ENCODE data around the gene PANX2.
"Not testable (repeated sequence)": the region's sequence is repeated elsewhere in the genome, so short reads cannot be mapped to it uniquely, and the experiment has no call there.

PANX2 gene

DNA sequence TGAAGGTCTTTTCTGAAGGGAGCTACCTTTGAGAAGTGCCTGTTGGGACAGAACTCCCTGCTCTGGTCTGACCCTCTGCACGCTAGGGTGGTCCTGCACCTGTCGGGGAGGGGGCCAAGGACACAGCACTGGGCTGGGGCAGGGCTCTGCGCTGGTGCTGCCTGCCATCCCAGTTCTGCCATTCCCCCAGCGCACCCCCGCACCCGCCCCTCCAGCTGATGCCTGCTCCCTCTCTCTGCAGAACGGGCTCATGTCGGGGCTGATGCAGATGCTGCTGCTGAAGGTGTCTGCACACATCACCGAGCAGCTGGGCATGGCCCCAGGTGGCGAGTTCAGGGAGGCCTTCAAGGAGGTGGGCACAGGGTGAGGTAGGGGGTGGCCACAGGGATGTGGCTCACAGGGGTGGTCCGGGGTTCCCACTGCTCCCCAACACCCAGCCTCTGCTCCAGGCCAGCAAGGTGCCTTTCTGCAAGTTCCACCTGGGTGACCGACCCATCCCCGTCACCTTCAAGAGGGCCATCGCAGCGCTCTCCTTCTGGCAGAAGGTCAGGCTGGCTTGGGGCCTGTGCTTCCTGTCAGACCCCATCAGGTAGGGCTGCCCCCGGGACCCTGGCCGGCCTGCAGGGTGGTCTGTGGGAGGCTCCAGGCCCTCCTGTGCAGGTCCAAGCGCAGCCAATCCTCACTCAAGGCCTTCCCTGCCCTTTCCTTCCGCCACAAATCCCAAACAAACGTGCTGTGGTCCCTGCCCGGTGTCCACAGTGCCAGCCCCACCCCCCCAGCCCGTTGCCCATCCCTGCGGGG is 26.7 kb downstream of the PANX2 start:
- no peak for DNase-seq
- ATAC-seq, result no peak
- H3K9me3 Mint-ChIP-seq, result no peaks in the 10 kb centered on the region
- peaks cover 51% of the 10 kb centered on the region for H3K4me1 Mint-ChIP-seq
- no peak overlapping the region for H3K4me3 Mint-ChIP-seq
- H3K27me3 Mint-ChIP-seq, result no peaks in the 10 kb centered on the region
- no peak overlapping the region for H3K27ac Mint-ChIP-seq

DNA sequence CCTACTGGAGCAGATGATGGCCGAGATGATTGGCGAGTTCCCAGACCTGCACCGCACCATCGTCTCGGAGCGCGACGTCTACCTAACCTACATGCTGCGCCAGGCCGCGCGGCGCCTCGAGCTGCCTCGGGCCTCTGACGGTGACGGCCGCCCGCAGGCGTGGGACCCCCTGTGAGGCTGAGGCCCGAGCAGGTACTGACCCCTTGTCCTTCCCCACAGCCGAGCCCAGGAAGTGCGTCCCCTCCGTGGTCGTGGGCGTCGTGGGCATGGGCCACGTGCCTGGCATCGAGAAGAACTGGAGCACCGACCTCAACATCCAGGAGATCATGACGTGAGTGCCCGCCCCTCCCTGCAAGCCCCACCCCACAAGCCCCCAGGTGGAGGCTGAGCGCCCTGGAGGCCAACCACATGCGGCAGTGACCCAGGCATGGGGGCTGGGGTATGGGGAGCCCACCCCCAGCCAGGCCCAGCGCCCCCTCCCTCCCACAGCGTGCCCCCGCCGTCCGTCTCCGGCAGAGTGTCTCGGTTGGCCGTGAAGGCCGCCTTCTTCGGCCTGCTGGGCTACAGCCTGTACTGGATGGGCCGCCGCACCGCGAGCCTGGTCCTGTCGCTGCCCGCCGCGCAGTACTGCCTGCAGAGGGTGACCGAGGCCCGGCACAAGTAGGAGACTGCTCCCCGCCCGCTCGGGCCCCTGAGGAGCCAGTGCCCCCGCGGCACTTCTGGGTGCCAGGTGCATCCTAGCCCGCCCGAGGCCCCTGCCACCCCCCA is 27.5 kb downstream of the PANX2 start:
- no peak for DNase-seq
- Mint-ChIP-seq H3K27me3 (no peaks in the 10 kb centered on the region), H3K9me3 (no peaks in the 10 kb centered on the region), H3K4me1 (peaks cover 49% of the 10 kb centered on the region), H3K4me3 (no peak overlapping the region), H3K27ac (no peak overlapping the region)
- no peak for ATAC-seq

DNA sequence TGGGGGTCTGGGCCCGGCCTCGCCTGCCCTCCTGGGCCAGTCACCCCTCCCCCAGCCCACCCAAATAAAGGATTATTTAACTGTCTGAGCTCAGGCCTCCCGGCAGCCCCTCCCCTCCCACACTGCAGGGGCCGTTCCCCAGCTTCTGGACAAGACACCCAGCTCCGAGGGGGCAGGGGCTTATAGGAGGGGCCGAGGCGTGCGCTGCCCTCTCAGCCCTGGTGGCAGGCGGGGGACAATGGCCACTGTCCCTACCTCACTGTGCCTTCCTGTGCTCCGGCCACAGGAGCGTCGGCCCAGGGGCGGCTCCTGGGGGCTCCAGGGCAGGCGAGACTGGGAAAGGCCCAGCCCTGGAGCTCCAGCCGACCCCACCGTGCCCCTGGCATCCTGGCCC is 28.1 kb downstream of the PANX2 start:
- no peak for ATAC-seq
- Mint-ChIP-seq H3K9me3 (no peaks in the 10 kb centered on the region), H3K4me3 (no peak overlapping the region), H3K4me1 (peaks cover 44% of the 10 kb centered on the region), H3K27ac (peak overlapping the region in 1 of 2 donors; percentile 6), H3K27me3 (no peaks in the 10 kb centered on the region)
- DNase-seq, result no peak

DNA sequence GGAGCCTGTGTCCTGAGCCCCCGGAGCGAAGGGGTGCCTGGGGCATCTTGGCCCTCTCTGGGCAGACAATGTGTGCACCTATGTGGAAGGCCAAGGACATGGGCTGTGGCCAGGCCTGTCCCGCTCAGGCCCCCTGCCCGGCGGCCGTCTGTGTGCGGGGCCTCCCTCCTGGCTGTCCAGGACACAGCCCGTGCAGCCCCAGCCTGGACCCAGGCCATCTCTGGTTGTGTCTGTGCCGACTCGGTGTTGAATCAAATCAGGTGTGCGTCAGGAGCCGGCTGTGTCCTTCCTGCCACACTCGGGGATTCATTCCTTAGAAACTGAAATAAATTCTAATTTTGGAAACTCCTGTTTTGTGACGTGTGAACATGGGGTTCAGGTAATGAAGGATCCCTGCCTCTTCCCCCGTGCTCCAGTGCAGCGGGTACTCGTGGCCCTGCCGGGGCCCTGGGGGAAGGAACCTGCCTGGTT is 28.8 kb downstream of the PANX2 start:
- Mint-ChIP-seq H3K27me3 (no peaks in the 10 kb centered on the region), H3K4me3 (peak overlapping the region; percentile 78 to 87), H3K27ac (peak overlapping the region in 1 of 2 donors; percentile 34), H3K9me3 (no peaks in the 10 kb centered on the region), H3K4me1 (peaks cover 43% of the 10 kb centered on the region)
- ATAC-seq (no peak), DNase-seq (no peak)

DNA sequence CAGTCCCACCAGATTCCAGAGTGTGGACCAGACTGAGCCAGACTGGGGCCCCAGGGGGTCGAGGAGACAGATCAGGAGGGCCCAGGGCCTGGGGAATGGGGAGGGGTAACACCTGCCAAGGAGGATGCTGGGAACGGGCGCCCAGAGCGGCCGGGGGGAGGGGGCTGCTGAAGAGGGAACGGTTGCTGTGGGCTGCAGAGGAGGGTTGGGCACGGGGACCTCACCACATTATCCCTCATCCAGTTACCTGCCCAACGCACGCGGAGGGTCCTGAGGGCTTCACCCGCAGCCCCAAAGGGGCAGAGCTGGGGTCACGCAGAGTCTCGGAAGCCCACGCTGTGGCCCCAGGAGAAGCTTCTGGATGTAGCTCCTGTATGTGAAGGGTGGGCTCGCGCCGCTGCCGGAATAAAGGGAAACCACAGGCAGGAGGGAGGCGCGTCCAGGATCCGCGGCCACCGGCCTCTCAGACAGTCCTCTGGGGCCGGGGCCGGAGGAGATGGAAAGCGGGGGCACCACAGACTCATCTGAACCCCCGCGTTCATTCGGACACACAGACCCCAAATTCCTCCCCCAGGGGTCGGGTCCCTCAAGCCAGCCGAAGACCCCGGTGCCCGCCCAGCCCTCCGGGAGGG is 29.4 kb downstream of the PANX2 start:
- Mint-ChIP-seq H3K27me3 (no peaks in the 10 kb centered on the region), H3K4me3 (peak overlapping the region; percentile 78 to 87), H3K4me1 (peaks cover 40% of the 10 kb centered on the region), H3K9me3 (no peaks in the 10 kb centered on the region), H3K27ac (peak overlapping the region in 1 of 2 donors; percentile 71)
- DNase-seq, result no peak
- ATAC-seq, result peak; percentile 3

DNA sequence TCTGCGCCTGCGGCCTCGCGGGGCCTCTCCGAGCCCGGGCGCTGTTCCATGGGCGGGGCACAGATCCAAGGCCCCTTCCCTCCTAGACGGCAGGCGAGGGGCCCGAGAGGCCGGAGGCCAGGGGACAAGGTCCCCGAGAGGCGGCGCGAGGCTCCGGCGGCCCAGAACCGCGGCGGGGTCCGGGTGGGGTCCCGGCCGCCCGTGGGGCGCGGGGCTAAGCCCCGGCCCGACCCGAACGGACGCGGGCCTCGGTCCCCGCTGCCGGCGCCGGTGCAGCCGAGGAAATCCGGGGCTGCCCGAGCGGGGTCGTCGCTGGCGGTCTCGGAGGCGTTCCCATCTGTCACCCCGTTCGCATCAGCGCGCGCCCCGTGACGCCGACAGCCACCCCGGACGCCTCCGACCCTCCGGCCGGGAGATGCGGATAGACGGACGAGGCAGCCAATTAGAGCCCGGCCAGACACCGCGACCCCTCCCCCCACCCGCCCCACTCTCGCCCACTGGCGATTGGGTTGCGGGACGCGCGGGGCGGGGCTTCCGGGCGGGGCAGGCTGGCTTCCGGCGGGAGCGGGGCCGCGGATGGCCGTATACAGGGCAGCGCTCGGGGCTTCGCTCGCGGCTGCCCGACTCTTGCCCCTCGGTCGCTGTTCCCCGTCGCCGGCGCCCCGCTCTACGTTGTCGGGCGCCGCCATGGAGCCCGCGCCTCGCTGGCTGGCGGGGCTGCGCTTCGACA is 30.1 kb downstream of the PANX2 start, which contains the start of gene SELENOO:
TSS of gene SELENOO (plus strand) at position 551 of the 730 bp plus-strand sequence. CDS start at position 577, 26 bp downstream.
- peaks cover 34% of the 10 kb centered on the region for H3K4me1 Mint-ChIP-seq
- H3K27ac Mint-ChIP-seq, result peak within 1 kb of the TSS in 1 of 2 donors; percentile 71
- DNase-seq (peak; percentile 89 to 94), ATAC-seq (peak; percentile 88)
- peak within 1 kb of the TSS; percentile 79 to 87 for H3K4me3 Mint-ChIP-seq
- H3K9me3 Mint-ChIP-seq, result no peaks in the 10 kb centered on the region
- no peaks in the 10 kb centered on the region for H3K27me3 Mint-ChIP-seq

DNA sequence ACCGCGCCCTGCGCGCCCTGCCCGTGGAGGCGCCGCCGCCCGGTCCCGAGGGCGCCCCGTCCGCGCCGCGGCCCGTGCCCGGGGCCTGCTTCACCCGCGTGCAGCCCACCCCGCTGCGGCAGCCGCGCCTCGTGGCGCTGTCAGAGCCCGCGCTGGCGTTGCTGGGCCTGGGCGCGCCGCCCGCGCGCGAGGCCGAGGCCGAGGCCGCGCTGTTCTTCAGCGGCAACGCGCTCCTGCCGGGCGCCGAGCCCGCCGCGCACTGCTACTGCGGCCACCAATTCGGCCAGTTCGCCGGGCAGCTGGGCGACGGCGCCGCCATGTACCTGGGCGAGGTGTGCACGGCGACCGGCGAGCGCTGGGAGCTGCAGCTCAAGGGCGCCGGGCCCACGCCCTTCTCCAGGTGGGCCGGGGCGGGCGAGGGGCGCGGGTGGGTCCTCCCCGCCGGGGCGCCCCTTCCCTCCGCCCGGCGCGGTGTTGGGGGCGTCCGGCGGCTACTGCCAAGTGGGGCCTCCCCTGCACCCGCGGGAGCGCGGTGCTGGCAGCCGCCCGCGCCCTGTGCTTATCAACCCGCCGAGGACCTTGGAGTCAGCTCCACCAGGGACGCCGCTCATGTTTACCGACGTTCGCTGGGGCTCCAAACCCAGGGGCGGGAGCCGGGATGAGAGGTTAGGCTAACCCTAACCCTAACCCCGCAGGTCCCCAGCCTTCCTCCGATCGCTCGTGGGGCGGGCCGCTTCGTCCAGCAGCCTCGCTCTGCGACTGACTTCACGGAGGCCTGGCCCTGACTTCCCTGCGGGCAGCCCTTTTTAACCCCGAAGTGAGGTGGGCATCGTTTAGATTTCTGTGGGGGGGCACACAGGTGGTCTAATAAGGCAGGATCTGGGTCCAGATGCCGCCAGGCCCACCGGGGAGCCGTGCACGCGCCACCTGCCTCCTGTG is 30.9 kb downstream of the PANX2 start:
- H3K27ac Mint-ChIP-seq, result peak overlapping the region in 1 of 2 donors; percentile 83

DNA sequence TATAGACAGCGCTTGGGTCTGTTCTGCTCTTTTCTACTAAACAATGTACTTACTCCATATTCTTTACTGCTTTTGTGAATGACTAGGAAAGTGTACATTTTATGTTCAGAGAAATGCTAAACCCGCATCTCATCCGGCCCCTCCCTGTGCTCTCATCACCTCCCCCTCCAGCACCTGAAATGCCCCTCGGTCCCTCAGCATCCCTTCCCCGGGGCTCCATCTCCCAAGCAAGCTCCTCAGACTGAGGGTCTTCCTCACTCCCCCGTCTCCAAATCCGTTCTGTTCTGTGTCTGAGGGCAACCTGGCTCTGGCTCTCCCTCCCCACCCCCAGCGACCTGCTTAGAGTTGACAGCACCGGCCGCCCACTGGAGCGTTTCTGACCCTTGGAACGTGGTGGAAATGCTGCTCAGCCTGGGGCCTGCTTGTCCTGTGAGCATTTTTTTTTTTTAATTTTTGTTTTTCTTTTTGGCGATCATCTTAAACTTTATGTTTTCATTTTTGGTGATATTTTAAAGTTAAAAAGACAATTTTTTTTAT is 31.7 kb downstream of the PANX2 start:
- no peak for DNase-seq
- Mint-ChIP-seq H3K4me1 (peaks cover 40% of the 10 kb centered on the region), H3K27ac (peak overlapping the region in 1 of 2 donors; percentile 83), H3K4me3 (peak overlapping the region; percentile 79 to 82), H3K27me3 (no peaks in the 10 kb centered on the region), H3K9me3 (no peaks in the 10 kb centered on the region)
- ATAC-seq, result no peak

More for the DNA sequence above, 30.9 kb downstream of the PANX2 start:
- no peaks in the 10 kb centered on the region for H3K9me3 Mint-ChIP-seq
- H3K27me3 Mint-ChIP-seq, result no peaks in the 10 kb centered on the region
- DNase-seq (no peak), ATAC-seq (peak; percentile 49)
- peaks cover 37% of the 10 kb centered on the region for H3K4me1 Mint-ChIP-seq
- H3K4me3 Mint-ChIP-seq, result peak overlapping the region; percentile 79 to 82

DNA sequence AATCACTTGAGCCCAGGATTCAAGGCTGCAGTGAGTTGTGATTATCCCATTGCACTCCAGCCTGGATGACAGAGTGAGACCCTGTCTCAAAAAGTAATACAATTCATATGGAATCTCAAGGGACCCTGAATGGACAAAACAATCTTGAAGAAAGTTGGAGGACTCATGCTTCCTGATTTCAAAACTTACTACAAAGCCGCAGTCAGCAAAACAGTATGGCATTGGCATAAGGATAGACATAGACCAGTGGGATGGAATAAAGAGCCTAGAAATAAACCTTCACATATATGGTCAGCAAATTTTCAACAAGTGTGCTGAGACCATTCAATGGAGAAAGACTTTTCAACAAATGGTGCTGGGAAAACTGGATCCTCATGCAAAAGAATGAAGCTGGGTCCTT is 32.8 kb downstream of the PANX2 start:
- Mint-ChIP-seq H3K4me1 (peaks cover 40% of the 10 kb centered on the region), H3K4me3 (no peak overlapping the region)
- no peak for ATAC-seq

DNA sequence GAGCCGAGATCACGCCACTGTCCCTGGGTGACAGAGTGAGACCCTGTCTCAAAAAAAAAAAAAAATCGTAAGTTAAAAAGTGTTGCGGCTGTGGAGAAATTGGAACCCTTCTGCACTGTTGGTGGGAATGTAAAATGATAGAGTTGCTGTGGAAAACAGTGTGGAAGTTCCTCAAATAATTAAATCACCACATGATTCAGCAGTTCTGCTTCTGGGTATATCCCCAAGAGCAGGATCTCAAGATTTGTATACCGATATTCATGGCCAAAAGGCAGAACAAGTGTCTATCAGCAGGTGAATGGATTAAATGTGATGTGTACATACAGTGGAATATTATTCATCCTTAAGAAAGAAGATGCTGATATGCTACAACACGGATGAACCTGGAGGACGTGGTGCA is 34.0 kb downstream of the PANX2 start:
- no peaks in the 10 kb centered on the region for H3K27me3 Mint-ChIP-seq
- ATAC-seq (no peak), DNase-seq (no peak)
- peak overlapping the region in 1 of 2 donors; percentile 12 for H3K27ac Mint-ChIP-seq
- H3K9me3 Mint-ChIP-seq, result no peaks in the 10 kb centered on the region
- no peak overlapping the region for H3K4me3 Mint-ChIP-seq
- H3K4me1 Mint-ChIP-seq, result peaks cover 37% of the 10 kb centered on the region

More for the DNA sequence above, 32.8 kb downstream of the PANX2 start:
- DNase-seq, result no peak
- Mint-ChIP-seq H3K27me3 (no peaks in the 10 kb centered on the region), H3K9me3 (no peaks in the 10 kb centered on the region), H3K27ac (no peak overlapping the region)

DNA sequence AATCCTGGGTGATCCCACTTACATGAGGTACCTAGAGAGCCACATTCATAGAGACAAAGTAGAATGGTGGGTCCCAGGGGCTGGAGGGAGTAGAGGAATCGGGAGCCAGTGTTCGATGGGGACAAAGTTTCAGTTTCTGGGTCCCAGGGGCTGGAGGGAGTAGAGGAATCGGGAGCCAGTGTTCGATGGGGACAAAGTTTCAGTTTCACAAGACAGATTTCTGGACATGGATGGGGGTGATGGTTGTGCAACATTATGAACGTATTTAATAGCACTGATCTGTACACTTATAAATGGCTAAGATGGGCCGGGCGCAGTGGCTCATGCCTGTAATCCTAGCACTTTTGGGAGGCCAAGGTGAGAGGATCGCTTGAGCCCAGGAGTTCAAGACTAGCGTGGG is 34.5 kb downstream of the PANX2 start:
- ATAC-seq, H3K4me3 Mint-ChIP-seq, H3K9me3 Mint-ChIP-seq, H3K27ac Mint-ChIP-seq, DNase-seq, H3K27me3 Mint-ChIP-seq: not testable (repeated sequence)
- peaks cover 37% of the 10 kb centered on the region for H3K4me1 Mint-ChIP-seq

DNA sequence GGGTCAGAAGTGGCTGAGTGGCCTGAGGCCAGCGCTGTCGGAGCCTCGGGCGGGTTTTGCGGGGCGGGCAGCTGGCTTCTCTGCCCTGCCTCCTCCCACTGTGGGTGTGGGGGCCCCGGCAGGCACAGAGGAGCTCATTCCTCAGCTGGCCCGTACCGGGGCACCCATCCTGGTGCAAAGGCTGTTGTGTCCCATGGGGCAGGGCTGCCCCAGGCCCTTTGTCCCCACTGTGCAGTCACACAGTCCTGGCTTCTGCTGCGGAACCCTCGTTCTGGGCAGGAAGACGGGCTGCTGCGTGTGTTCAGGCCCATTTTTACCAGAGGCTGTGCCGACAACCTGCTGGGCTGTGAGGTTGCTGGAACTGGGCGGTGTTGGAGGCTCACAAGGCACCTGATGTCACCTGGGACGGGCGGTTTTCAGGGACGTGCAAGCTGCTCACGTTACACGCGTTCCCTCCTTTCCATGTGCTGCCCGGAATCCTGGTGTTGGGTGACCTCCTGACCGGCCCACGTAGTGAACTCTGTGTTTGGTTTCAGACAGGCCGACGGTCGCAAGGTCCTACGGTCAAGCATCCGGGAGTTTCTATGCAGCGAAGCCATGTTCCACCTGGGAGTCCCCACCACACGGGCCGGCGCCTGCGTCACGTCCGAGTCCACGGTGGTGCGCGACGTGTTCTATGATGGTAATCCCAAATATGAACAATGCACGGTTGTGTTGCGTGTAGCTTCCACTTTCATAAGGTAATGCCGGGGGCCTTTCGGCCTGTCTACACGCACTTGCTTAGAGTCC is 35.4 kb downstream of the PANX2 start:
- no peak overlapping the region for H3K4me3 Mint-ChIP-seq
- peaks cover 38% of the 10 kb centered on the region for H3K4me1 Mint-ChIP-seq
- peak overlapping the region in 1 of 2 donors; percentile 12 for H3K27ac Mint-ChIP-seq
- no peak for ATAC-seq
- no peak for DNase-seq
- H3K9me3 Mint-ChIP-seq, result no peaks in the 10 kb centered on the region
- no peaks in the 10 kb centered on the region for H3K27me3 Mint-ChIP-seq

DNA sequence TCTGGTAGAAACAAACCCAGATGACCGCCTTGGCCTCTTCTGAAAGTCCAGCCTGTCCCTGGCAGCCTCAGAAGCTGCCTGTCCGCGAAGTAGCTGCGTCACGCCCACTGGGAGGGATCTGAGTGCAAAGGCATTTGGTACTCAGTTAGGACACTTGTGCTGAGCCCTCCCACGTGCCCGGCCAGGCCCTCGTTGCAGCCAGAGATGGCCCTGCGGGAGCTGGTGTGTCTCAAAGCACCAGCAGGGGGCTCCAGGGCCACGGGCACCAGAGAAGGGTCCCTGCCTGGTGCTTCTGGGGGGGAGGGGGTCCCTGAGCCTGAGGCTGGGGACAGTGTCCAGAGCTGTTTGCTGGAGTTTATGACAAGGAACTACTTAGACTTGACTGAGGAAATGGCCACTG is 36.1 kb downstream of the PANX2 start:
- no peak overlapping the region for H3K27ac Mint-ChIP-seq
- peaks cover 38% of the 10 kb centered on the region for H3K4me1 Mint-ChIP-seq
- peak in 1 of 2 donors; percentile 11 for DNase-seq
- H3K27me3 Mint-ChIP-seq, result no peaks in the 10 kb centered on the region
- no peaks in the 10 kb centered on the region for H3K9me3 Mint-ChIP-seq
- H3K4me3 Mint-ChIP-seq, result no peak overlapping the region
- ATAC-seq, result no peak
